GM21737 (cell line): ENCODE results near the gene MAP2.
"Not testable (repeated sequence)": the region's sequence is repeated elsewhere in the genome, so short reads cannot be mapped to it uniquely, and the experiment has no call there.

Experiments used
- ATAC-seq: cut with Tn5 transposase; IDR thresholded peaks from one replicate; pipeline ENCODE4 v1.9.1; 2021; ENCODE audit warnings: mild to moderate bottlenecking, moderate library complexity; ENCODE audit not compliant: unreplicated experiment

The MAP2 gene

GRCh38 chr2:209579230-209579749 lies 155.4 kb downstream of the MAP2 start:
- no peak for ATAC-seq

- no peak for ATAC-seq
Observed at GRCh38 chr2:209581040-209581439, 157.2 kb downstream of the MAP2 start.

GRCh38 chr2:209582281-209582680 lies 158.4 kb downstream of the MAP2 start:
- ATAC-seq, result no peak

GRCh38 chr2:209584472-209584871 lies 160.6 kb downstream of the MAP2 start:
- no peak for ATAC-seq

- ATAC-seq, result no peak
Observed at GRCh38 chr2:209584915-209585314, 161.1 kb downstream of the MAP2 start.

GRCh38 chr2:209591021-209591420 lies 167.2 kb downstream of the MAP2 start:
- ATAC-seq, result no peak

GRCh38 chr2:209592106-209592505 lies 168.3 kb downstream of the MAP2 start:
- ATAC-seq, result no peak

- no peak for ATAC-seq
Observed at GRCh38 chr2:209593930-209594329, 170.1 kb downstream of the MAP2 start.

- no peak for ATAC-seq
Observed at GRCh38 chr2:209596262-209596661, 172.4 kb downstream of the MAP2 start.

GRCh38 chr2:209598227-209598626 lies 174.4 kb downstream of the MAP2 start:
- ATAC-seq, result not testable (repeated sequence)

GRCh38 chr2:209600341-209601171 lies 176.7 kb downstream of the MAP2 start:
- ATAC-seq, result no peak

- no peak for ATAC-seq
Observed at GRCh38 chr2:209601497-209601896, 177.7 kb downstream of the MAP2 start.

- ATAC-seq, result no peak
Observed at GRCh38 chr2:209602259-209602658, 178.4 kb downstream of the MAP2 start.

- ATAC-seq, result no peak
Observed at GRCh38 chr2:209609531-209609930, 185.7 kb downstream of the MAP2 start.

GRCh38 chr2:209610631-209611030 lies 186.8 kb downstream of the MAP2 start:
- no peak for ATAC-seq

- no peak for ATAC-seq
Observed at GRCh38 chr2:209613649-209614305, 189.9 kb downstream of the MAP2 start.

- no peak for ATAC-seq
Observed at GRCh38 chr2:209614690-209615369, 191.0 kb downstream of the MAP2 start.

GRCh38 chr2:209619782-209620181 lies 195.9 kb downstream of the MAP2 start:
- ATAC-seq, result no peak

GRCh38 chr2:209624192-209624938 lies 200.5 kb downstream of the MAP2 start:
- ATAC-seq, result no peak

GRCh38 chr2:209629597-209629996 lies 205.8 kb downstream of the MAP2 start:
- no peak for ATAC-seq

GRCh38 chr2:209633911-209634310 lies 210.1 kb downstream of the MAP2 start:
- no peak for ATAC-seq
